ENCODE measurements around the gene GDF15.

GDF15 gene

GRCh38 chr19:18435842-18436670, 50.1 kb downstream of the GDF15 start:
- Histone ChIP-seq H3K27me3 (peaks cover 91% of the 10 kb centered on the region), H3K9me3 (no peaks in the 10 kb centered on the region), H3K4me1 (ENCODE audit: control insufficient read depth in 1 of 2, insufficient read depth in 1 of 2, low read depth in 1 of 2, low read length in 1 of 2) (peaks cover 21 to 34% of the 10 kb centered on the region in 2 experiments), H3K36me3 (peaks cover 5% of the 10 kb centered on the region), H3K27ac (no peak overlapping the region), H3K4me3 (ENCODE audit: low read depth in 1 of 2, low read length in 1 of 2) (no peak overlapping the region)
- TF ChIP-seq CTCF (IDR thresholded peaks at IDR 0.05): no peak

- Histone ChIP-seq H3K27me3 (peaks cover 85% of the 10 kb centered on the region), H3K27ac (no peak overlapping the region), H3K36me3 (peaks cover 12% of the 10 kb centered on the region), H3K4me1 (ENCODE audit: control insufficient read depth in 1 of 2, insufficient read depth in 1 of 2, low read depth in 1 of 2, low read length in 1 of 2) (peaks cover 21 to 34% of the 10 kb centered on the region in 2 experiments), H3K9me3 (no peaks in the 10 kb centered on the region), H3K4me3 (ENCODE audit: low read depth in 1 of 2, low read length in 1 of 2) (peak overlapping the region; percentile 6 to 45)
- no peak for TF ChIP-seq CTCF (IDR thresholded peaks at IDR 0.05)
Measured at GRCh38 chr19:18436671-18437490, 50.9 kb downstream of the GDF15 start.

- Histone ChIP-seq H3K36me3 (peaks cover 15% of the 10 kb centered on the region), H3K27ac (no peak within 1 kb of the TSS), H3K4me1 (ENCODE audit: control insufficient read depth in 1 of 2, insufficient read depth in 1 of 2, low read depth in 1 of 2, low read length in 1 of 2) (peaks cover 19 to 34% of the 10 kb centered on the region in 2 experiments)
Measured at GRCh38 chr19:18437491-18438330, 51.8 kb downstream of the GDF15 start, which contains the start of gene ISYNA1. TSS of gene ISYNA1 (minus strand) at chr19:18438133. CDS start at chr19:18437979, 154 bp downstream.

GRCh38 chr19:18438331-18439024, 52.5 kb downstream of the GDF15 start:
- H3K4me3 ChIP-seq (ENCODE audit: low read depth in 1 of 2, low read length in 1 of 2): peak overlapping the region in 1 of 2 experiments; percentile 45
- H3K36me3 ChIP-seq: peaks cover 22% of the 10 kb centered on the region
- peaks cover 13 to 28% of the 10 kb centered on the region in 2 experiments for H3K4me1 ChIP-seq (ENCODE audit: control insufficient read depth in 1 of 2, insufficient read depth in 1 of 2, low read depth in 1 of 2, low read length in 1 of 2)
- no peak for TF ChIP-seq CTCF (IDR thresholded peaks at IDR 0.05)
- no peaks in the 10 kb centered on the region for H3K9me3 ChIP-seq
- peaks cover 69% of the 10 kb centered on the region for H3K27me3 ChIP-seq
- no peak overlapping the region for H3K27ac ChIP-seq

More at GRCh38 chr19:18437491-18438330, 51.8 kb downstream of the GDF15 start, which contains the start of gene ISYNA1:
- no peaks in the 10 kb centered on the region for H3K9me3 ChIP-seq
- H3K27me3 ChIP-seq: peaks cover 77% of the 10 kb centered on the region
- H3K4me3 ChIP-seq (ENCODE audit: low read depth in 1 of 2, low read length in 1 of 2): peak within 1 kb of the TSS; percentile 6 to 45
- no peak for TF ChIP-seq CTCF (IDR thresholded peaks at IDR 0.05)

All from neutrophil (primary cell).